ENCODE measurements around the gene TRIM45. TPM values are rescaled to one million over a fixed set of nuclear protein-coding genes. Genes with fewer than 3 reads are reported as not detected.

The TRIM45 gene
- total RNA-seq, 4 donors from 2014 or later, result 0.82 to 2.3 (median 1.5) TPM

- TF ChIP-seq CTCF (IDR thresholded peaks at IDR 0.05; ENCODE audit: low read depth), result no peak
Measured at GRCh38 chr1:117110774-117111173, 10.8 kb downstream of the TRIM45 start.

GRCh38 chr1:117107364-117107763 lies 14.2 kb downstream of the TRIM45 start:
- no peak for TF ChIP-seq CTCF (IDR thresholded peaks at IDR 0.05; ENCODE audit: low read depth)

- no peak for TF ChIP-seq CTCF (IDR thresholded peaks at IDR 0.05; ENCODE audit: low read depth)
Measured at GRCh38 chr1:117106478-117106877, 15.1 kb downstream of the TRIM45 start.

- TF ChIP-seq CTCF (IDR thresholded peaks at IDR 0.05; ENCODE audit: low read depth), result no peak
Measured at GRCh38 chr1:117105722-117106121, 15.8 kb downstream of the TRIM45 start.

GRCh38 chr1:117104986-117105385 lies 16.6 kb downstream of the TRIM45 start:
- no peak for TF ChIP-seq CTCF (IDR thresholded peaks at IDR 0.05; ENCODE audit: low read depth)

GRCh38 chr1:117101334-117101733 lies 20.2 kb downstream of the TRIM45 start:
- TF ChIP-seq CTCF (IDR thresholded peaks at IDR 0.05; ENCODE audit: low read depth), result no peak

- TF ChIP-seq CTCF (IDR thresholded peaks at IDR 0.05; ENCODE audit: low read depth), result no peak
Measured at GRCh38 chr1:117098287-117098890, 23.2 kb downstream of the TRIM45 start.
